ENCODE results near the gene ANKRD10. TPM values are rescaled to one million over a fixed set of nuclear protein-coding genes. Genes with fewer than 3 reads are reported as not detected.

Gene ANKRD10
- total RNA-seq, 1 experiment from 2014 or later = 159 TPM

- no peak overlapping the region for H2BK120ac ChIP-seq (ENCODE audit: low read depth, low read length, poor library complexity, severe bottlenecking)
- H2BK12ac ChIP-seq (ENCODE audit: insufficient read length, low read depth, low read length) = no peak overlapping the region
- TF ChIP-seq CTCF (conservative IDR thresholded peaks at IDR 0.05) = no peak
- H2AK5ac ChIP-seq (ENCODE audit: insufficient read length, low read length) = no peak overlapping the region
- no peak overlapping the region for H2BK5ac ChIP-seq (ENCODE audit: insufficient read length, low read length)
- Mint-ChIP-seq H3K4me1 (peaks cover 19 to 25% of the 10 kb centered on the region in 2 experiments), H3K27me3 (ENCODE audit: low read depth) (peaks cover 12% of the 10 kb centered on the region), H3K9me3 (0 out of 5 replicates have a peak, but pooled peaks cover 0 to 2% of the 10 kb centered on the region in 2 experiments), H3K27ac (0 out of 7 replicates have a peak overlapping the region, but pooled peaks of 1 of the 3 experiments have one; percentile 13), H3K4me3 (no peak overlapping the region), H3K36me3 (ENCODE audit: insufficient read depth in 1 of 3, low read depth in 3 of 3) (no peaks in the 10 kb centered on the region)
- H2BK20ac ChIP-seq (ENCODE audit: low read depth, low read length, poor library complexity, severe bottlenecking) = no peak overlapping the region
- no peak overlapping the region for H4K5ac ChIP-seq (ENCODE audit: insufficient read length, low read depth, low read length)
- H2BK15ac ChIP-seq (ENCODE audit: low read depth, low read length) = no peak overlapping the region
- H3K79me1 ChIP-seq (ENCODE audit: insufficient read depth, low read depth, low read length, poor library complexity, severe bottlenecking) = no peaks in the 10 kb centered on the region
- H3K23ac ChIP-seq (ENCODE audit: insufficient read length, low read depth, low read length) = no peak overlapping the region
- H3K9ac ChIP-seq (ENCODE audit: extremely low read depth, insufficient read length, low read length) = no peak overlapping the region
- no peaks in the 10 kb centered on the region for H3K27me3 ChIP-seq (ENCODE audit: insufficient read depth, low read length)
- no peak overlapping the region for H3K56ac ChIP-seq (ENCODE audit: insufficient read length, low read depth, low read length)
- H3K14ac ChIP-seq (ENCODE audit: insufficient read depth, low read length) = no peak overlapping the region
- no peak for DNase-seq
- H3K4me1 ChIP-seq (ENCODE audit: insufficient read depth, low read length) = peaks cover 3% of the 10 kb centered on the region; the same call in 1 of the 2 replicates
- no peak overlapping the region for H4K8ac ChIP-seq (replicated peaks; ENCODE audit: insufficient read length, low read depth, low read length)
- WGBS (ENCODE audit: extremely low coverage, insufficient read length, low lambda C conversion rate) = no CpG with 5 or more reads among the region's 35 CpGs
- no peak overlapping the region for H3K4ac ChIP-seq (ENCODE audit: low read depth, low read length)
- H3T11ph ChIP-seq (ENCODE audit: low read length) = no peak overlapping the region
- H3K27ac ChIP-seq (ENCODE audit: insufficient read length, low read depth, low read length) = no peak overlapping the region
- H3K79me2 ChIP-seq (ENCODE audit: insufficient read depth, low read length) = no peaks in the 10 kb centered on the region
- H3K18ac ChIP-seq (ENCODE audit: insufficient read length, low read depth, low read length) = no peak overlapping the region
- no peak overlapping the region for H2AFZ ChIP-seq (ENCODE audit: low read length)
- H4K20me1 ChIP-seq (ENCODE audit: control insufficient read depth, insufficient read depth, insufficient read length) = no peaks in the 10 kb centered on the region
- H3K9me3 ChIP-seq (ENCODE audit: control insufficient read depth, low read depth, low read length) = no peaks in the 10 kb centered on the region
- no peaks in the 10 kb centered on the region for H3K23me2 ChIP-seq (ENCODE audit: insufficient read length, low read depth, low read length, poor library complexity, severe bottlenecking)
- H3K4me2 ChIP-seq (ENCODE audit: insufficient read depth, insufficient read length, low read length) = no peak overlapping the region
- H4K91ac ChIP-seq (ENCODE audit: insufficient read length, low read depth, low read length) = no peak overlapping the region
Measured at GRCh38 chr13:110872768-110873638, 41.9 kb downstream of the ANKRD10 start.
